NCI-H82 treated with DMSO at 0.1 percent for 48 hours (cell line): Measurements from ENCODE around the gene PROB1.
"Not testable (repeated sequence)": the region's sequence is repeated elsewhere in the genome, so short reads cannot be mapped to it uniquely, and the experiment has no call there.

Experiments used
- DNase-seq: peaks from one replicate; lab custom pipeline; 2025; ENCODE audit not compliant: unreplicated experiment; lab: John Stamatoyannopoulos, UW

The PROB1 gene

DNA sequence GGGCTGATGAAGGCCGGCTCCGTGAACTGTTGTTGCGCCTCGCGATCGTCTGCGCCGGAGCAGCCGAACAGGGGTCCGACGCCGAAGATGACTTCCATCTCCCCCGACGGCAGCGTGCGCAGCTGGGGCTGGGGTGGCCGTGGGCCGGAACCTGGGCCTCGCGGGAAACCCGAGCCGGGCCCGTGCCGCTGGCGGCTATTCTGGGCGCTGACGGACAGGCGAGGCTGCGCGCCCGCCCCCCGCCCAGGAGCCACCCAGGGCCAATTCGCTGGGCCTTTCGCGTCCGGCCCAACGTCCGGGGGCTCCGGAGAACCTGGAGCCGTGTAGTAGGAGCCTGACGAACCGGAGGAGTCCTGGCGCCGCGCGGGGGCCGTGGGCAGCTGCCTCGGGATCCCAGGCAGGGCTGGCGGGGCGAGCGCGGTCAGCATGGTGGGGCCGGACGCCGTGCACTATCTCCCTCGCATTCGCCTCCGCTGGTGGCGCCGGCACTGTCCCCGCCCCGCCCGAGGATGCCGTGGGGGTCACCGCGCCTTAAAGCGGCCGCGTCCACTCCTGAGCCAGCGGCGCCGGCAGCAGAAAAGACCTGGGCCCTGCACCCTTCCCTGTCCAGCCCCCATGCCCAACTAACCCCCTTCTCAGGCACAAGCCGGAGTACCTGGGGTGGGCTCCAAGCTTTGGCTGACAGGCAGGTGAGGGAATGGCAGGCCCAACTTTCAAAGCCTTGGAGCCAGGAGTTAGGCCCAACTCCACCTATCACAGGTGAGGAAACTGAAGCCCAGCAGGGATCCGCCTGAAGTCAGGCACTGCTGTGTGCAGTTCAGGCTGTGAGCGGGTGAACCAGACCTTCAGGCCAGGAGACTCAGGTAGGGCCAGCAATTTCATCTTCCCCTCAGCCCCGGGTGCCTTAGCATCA is at the start of gene PROB1:
TSS of gene PROB1 (minus strand) at position 451 of the 913 bp plus-strand sequence. CDS start at position 428, 23 bp downstream.
- DNase-seq: no peak

DNA sequence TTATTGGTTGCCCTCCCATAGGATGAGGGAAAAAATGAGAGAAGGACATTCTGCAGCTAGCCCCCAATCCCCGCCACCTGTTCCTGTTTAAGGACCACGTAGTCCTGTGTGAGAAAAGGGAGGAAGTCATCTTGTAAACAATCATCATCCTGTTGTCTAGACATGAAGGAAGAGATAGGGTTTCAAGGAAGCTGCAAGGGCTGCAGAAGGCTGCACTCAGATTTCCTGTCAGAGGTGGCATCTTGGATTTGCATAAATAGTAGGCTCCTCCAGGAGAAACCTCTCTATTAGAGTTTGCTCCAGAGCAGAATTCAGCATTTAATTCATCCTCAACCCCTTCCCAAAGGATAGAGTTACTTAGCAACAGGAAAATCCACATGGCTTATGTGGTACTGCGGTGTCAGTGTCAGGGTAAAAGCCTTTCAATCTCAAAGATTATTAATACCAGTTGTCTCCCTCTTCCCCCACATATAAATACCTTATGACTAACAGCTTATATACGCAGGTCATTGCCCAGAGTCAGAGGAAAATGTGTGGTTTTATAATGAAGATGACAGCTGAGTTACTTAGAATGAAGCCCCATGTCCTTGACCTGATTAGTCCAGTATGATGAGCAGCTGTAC is 49.0 kb upstream of the PROB1 start:
- DNase-seq: no peak

DNA sequence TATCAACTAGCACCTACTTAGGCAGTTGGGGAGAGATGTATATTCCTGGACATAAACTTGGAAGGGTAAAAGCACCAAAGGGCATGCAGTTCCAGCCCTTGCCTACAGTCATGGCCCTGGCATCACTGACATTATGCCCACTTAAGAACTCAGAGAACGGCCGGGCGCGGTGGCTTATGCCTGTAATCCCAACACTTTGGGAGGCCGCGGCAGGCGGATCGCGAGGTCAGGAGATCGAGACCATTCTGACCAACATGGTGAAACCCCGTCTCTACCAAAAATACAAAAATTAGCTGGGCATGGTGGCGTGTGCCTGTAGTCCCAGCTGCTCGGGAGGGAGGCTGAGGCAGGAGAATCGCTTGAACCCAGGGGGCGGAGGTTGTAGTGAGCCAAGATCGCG is 45.5 kb upstream of the PROB1 start:
- not testable (repeated sequence) for DNase-seq

DNA sequence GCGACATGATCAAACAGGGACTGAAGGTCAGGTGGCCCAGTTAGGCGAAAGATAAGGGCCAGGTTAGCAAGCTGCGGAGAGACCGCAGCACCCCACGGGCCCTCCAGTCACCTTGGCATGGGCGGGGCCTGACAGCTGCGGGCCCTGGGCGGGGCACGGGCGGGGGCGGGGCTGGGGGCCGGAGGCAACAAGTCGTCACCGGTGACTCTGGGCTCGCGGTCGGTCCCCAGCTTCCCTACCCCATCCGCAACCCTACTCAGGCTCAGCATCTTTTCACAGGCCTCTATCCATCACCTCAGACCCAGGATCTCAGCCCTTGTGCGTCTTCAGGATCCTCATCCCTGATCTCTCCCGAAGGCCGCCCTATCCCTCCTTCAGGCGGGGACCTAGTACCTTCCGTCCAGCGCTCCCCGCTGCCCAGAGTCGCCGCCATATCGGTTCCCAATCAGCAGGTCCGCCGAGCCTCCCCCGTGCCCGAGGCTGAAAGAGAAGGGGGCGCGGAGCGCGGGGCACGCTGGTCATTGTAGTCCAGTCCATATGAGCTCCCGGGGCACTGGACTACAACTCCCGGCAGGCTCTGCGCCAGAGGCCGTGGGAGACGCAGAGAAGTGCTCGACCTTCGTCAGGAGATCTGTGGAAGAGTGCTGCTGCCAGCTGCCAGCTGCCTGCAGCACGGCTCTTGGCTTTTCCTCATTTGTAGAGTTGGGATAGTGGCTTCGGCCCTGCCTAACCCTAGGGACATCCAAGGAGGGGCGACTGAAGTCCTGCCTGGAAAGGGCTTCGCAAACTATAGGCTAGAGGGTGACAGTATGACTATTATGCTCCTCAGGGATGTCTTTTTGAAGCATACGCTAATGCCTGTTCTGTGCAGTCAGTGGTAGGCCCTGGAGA is 44.4 kb upstream of the PROB1 start, which contains the start of gene DNAJC18:
TSS of gene DNAJC18 (minus strand) at position 513 of the 891 bp plus-strand sequence. CDS start at position 433, 80 bp downstream.
- peak; percentile 68 for DNase-seq

DNA sequence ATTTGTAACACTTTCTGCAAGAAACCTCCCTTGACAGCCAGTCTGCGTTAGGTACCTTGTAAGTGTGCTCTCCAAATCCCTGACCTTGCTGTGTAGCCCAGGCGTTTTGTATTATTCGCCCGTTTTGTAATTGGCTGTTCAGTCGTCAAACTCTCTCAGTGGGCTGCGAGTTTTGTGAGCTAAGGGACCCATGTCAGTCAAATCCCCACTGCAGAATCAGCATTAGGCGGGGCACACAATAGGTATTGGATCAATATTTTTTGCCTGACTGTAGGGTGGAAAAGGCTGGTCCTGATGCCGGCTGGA is 43.8 kb upstream of the PROB1 start:
- DNase-seq: no peak

DNA sequence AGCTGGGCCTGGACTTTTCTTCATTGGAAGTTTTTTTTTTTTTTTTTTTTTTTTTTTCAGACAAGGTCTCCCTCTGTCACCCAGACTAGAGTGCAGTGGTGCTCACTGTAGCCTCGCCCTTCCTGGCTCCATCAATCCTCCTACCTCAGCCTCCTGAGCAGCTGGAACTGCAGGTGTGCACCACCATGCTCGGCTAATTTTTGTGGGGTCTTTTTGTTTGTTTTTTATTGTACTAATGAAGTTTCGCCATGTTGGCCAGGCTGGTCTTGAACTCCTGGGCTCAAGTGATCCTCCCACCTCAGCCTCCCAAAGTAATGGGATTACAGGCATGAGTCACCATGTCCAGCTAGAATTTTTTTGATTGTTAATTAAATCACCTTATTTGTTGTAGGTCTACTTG is 40.8 kb upstream of the PROB1 start:
- DNase-seq: no peak

GRCh38 chr5:139431706-139432105 is 36.8 kb upstream of the PROB1 start:
- DNase-seq: no peak

GRCh38 chr5:139430015-139430414 is 35.1 kb upstream of the PROB1 start:
- DNase-seq: no peak

DNA sequence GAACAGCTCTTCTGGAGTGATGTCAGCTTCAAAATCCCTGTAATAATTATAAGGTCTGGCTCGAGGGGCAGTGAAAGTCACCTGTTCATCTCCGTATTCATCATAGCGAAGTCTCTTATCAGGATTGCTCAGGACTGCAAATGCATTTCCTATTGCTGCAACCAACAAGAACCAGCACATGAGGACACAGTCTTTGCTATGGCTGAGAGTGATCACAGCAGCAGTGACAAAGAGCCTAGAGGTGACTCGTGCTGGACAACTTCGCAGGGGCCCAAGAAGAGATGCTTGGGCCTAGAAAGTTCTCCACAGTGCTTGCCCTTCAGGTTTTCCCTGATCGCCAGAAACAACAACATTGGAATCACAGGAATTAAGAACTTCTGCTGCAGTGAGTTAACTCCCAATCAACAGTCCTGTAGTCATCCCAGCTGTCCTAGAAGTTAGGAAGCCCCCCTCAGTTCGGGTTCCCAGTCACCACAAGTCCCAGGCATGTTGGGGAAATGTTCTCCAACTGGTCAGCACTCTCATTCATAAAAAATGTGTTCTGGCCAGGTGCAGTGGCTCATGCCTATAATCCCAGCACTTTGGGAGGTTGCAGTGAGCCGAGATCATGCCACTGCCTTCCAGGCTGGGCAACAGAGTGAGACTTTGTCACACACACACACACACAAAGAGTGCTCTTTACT is 31.4 kb upstream of the PROB1 start:
- DNase-seq: no peak

DNA sequence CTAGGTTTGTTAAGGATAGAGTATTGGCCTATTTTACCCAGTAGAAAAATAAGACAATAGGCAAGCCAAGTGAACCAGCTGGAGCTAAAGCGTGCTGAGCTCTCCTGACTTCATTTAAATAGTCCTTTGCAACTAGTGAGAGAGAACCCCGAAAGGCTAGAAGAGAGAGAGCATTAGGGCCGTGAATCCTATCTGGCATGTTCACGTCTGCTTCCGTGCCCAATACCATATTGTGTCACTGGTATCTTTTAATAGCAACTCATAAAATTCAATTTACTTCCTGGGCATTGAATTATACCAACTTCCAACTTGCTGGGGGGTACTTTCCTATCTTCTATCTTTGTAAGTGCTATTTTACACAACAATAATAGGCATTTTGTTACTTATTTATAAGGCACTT is 30.6 kb upstream of the PROB1 start:
- no peak for DNase-seq

GRCh38 chr5:139422307-139422893 is 27.5 kb upstream of the PROB1 start:
- DNase-seq: peak; percentile 35

GRCh38 chr5:139419226-139420192 is 24.6 kb upstream of the PROB1 start:
- no peak for DNase-seq

GRCh38 chr5:139418793-139419192 is 23.9 kb upstream of the PROB1 start:
- no peak for DNase-seq

- no peak for DNase-seq
Measured at GRCh38 chr5:139417214-139417613, 22.3 kb upstream of the PROB1 start.

- no peak for DNase-seq
Measured at GRCh38 chr5:139416651-139417050, 21.7 kb upstream of the PROB1 start.

DNA sequence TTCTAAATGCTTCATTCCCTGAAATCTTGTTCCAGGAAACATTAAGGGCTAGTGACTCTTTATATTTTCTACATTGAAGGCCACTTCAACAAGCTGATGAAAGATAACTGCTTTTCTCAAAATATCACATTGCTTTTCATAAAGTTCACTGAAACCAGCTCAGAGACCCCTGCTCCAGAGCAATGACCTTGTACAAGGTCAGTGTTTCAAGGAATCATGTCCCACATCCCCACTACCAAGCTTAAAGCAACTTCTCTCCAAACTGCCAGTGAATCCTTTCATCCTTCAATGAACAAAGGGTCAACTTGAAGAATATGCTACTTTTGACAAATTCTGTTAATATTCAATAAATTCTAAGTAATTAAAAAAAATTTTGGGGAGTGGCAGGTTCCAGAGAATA is 21.0 kb upstream of the PROB1 start:
- no peak for DNase-seq

DNA sequence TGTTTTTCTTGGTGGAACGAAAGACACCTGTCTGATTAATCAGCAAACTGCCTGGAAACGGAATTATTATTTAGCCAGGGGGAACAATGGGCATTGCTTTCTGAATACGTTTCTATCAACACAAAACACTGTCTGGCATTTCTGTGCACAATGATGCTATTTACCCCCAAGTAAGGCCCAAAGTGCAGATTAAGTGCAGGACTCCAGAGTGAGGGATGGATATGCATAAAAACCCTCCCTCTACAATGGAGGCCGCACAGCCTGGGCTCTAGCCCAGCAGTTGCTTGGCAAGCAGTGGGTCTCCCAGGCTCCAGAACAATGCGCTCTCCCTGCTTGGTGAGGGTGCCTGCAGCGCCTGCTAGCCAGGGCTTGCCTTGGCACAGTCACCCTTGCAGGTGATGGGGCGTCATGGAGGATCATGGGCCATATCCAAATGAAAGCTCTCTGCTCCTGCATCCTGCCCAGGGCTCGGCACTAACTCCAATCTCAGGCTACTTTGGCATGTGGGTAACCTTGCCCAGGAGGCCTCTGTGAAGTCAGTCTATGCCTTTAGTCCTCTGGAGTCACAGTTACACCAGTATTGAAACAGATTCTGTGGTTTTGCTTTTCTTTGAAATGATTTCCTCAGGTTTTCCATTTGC is 20.4 kb upstream of the PROB1 start:
- DNase-seq: no peak

GRCh38 chr5:139414581-139415130 is 19.8 kb upstream of the PROB1 start:
- DNase-seq: no peak

DNA sequence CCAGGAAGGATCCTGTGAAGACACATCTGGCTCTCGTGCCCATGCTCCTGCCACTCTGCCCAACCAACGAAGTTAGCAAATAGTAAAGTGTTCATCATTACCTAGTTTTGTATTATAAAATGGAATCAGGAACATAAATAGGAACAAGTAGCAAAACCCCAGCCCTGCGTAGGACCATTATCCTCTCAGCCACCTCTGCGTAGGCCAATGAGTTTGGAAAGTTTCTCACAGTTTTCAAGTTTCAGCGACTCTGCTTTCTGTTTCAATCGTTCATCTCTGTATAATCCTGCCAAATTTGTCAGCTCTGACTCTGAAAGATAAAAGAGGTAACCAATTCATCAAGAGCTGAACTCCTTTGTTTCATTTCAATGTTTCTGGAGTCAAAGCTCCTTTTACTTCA is 19.1 kb upstream of the PROB1 start:
- DNase-seq: no peak
